Activated CD4-positive, alpha-beta T cell treated with anti-CD3 and anti-CD28 coated beads, Interleukin-2, amount 50 U/mL, for 48 hours (primary cell): ENCODE results near the gene SPINK13.
"Not testable (repeated sequence)": the region's sequence is repeated elsewhere in the genome, so short reads cannot be mapped to it uniquely, and the experiment has no call there.

Experiments used
- DNase-seq, 2 experiments: peaks; one replicate each; pipeline ENCODE4 v3.0.0-alpha.2; 2020

SPINK13 gene, protein sequence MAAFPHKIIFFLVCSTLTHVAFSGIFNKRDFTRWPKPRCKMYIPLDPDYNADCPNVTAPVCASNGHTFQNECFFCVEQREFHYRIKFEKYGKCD

GRCh38 chr5:148268566-148268965 is at the start of gene SPINK13:
TSS of gene SPINK13 (plus strand) at chr5:148268794. CDS start at chr5:148270073, 1,279 bp downstream.
- no peak for DNase-seq

GRCh38 chr5:148221508-148221907 is 47.1 kb upstream of the SPINK13 start:
- no peak for DNase-seq

- no peak for DNase-seq
Observed at GRCh38 chr5:148224117-148224742, 44.4 kb upstream of the SPINK13 start.

DNA sequence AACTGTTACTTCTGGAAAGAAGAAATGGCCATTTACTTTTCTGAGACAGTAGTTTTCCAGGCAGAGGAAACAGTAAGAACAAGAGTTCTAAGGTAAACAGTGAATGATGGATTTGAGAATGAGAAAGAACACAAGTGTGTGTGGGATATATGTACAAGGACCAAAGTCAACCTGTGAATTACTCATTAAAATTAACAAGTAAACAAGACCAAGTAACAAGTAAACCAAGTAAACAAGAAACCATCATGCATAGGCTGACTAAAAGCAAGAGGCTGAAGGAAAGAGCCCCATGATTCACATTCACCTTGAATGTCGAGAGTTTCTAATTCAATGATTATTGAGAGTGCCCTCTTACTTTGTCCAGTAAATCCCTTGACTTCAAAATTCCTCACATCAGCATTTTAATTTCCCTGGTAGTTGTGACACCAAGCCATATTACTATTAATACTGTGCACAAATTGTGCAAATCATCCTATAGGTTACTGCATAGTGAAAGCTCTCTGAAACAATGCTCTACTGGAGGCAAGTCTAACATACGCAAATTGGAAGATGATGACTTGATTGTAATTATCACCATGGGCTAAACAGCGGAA is 40.1 kb upstream of the SPINK13 start:
- DNase-seq, result no peak

GRCh38 chr5:148229840-148230239 is 38.8 kb upstream of the SPINK13 start:
- DNase-seq, result no peak

DNA sequence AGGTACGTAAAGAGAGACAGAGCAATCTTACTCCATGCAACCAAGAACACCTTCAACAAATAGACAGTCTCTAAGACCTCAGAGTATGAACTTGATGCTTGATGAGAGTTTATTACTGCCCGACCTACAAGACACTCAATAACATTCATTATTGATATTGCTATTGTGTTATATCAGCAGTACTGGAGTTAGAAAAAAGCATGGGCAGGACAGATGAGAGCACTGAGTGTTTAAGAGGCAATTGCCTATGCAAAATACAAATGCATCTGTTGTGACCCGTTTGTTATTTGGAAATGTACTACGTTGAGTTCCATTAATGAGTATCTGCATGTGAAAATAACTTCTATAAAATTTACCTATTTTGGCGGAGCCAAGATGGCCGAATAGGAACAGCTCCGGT is 38.4 kb upstream of the SPINK13 start:
- no peak for DNase-seq

DNA sequence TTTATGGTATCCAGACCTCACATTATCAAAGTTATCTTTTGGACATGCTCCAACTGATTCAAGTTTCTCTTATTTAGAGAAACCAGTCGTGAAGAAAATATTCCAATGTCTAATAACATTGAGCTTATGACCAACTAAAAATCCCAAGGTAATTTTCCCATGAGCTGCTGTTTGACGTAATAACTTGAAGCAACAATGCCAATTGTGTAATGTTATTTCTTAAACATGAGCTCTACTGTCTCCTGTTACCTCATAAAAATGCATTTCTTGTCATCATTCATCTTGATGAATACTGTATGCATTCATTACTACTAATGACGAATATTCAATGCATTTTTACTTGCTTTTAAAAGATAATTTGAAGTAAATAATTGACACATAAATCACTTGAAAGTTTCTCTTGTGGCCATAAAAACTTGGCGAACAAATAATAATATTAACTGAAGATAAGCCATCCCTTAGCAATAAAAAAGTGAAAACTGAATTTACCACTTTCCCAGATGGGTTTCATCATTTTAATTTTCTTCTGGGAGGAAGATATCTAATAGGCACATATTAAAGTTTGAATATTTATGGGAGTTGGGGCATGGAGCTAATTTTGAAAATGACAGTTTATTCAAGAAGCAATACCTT is 30.7 kb upstream of the SPINK13 start:
- DNase-seq, result no peak

DNA sequence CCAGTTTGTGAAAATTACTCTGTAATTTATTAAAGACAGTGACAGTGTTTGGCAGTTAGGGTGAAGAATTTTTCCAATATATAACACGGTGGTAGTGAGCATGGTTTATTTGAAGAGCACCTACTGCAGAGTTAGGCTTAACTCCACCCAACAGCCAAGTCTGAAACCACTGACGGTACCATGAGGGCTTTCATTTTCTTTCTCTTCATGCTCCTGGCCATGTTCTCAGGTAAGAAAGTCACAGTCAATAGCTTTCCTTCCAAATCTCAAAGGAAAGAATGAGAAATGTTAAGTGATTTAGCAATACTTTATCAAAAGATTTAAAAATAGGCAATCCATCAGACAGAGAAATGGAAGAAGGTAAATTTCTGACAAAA is 30.2 kb upstream of the SPINK13 start, which contains the start of gene MARCOL:
Gene MARCOL (plus strand): TSS at position 108 of the 377 bp plus-strand sequence. CDS start 73 bp downstream, at position 181.
- DNase-seq, result no peak

GRCh38 chr5:148248894-148249293 is 19.7 kb upstream of the SPINK13 start:
- DNase-seq, result no peak

GRCh38 chr5:148255456-148255855 is 13.1 kb upstream of the SPINK13 start:
- no peak for DNase-seq

GRCh38 chr5:148259288-148259687 is 9.3 kb upstream of the SPINK13 start:
- no peak for DNase-seq

DNA sequence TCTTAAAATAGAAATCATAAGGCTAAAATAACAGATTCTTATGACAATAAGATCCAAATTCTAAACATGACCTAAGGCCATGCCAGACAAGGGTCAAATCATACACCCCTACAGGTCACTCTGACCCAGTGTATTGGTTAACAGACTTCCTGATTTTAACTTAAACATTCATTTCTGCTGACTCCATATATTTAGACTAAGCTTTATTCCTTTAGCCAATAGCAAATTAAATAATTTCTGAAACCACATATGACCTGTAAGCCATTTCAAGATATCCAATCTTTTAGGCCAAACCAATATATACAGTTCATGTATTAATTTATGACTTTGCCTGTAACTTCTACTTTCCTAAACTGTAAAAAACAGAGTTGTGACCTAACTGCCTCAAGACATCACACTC is 7.4 kb upstream of the SPINK13 start:
- no peak for DNase-seq

DNA sequence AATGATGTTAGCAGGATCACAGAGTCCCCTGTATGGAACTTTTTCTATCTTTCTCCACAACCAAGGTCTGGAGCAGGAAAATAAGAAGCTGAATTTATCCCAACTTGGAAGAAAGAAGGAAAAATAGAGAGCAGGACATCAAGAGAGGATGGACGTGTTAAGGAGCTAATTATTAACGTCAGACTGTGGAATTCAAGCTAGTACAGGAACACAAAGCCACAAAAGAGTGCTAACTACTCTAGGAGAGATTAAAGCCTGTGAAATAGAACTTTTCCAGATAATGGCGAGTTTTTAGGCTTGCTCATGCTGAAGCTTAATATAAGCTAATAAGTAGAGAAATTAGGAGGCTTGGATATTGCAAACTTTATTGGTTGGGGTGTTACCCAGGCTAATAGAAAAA is 632 bp upstream of the SPINK13 start:
- DNase-seq, result no peak

GRCh38 chr5:148275129-148275528 is 6.5 kb downstream of the SPINK13 start:
- DNase-seq, result not testable (repeated sequence)

GRCh38 chr5:148280893-148281292 is 12.3 kb downstream of the SPINK13 start:
- DNase-seq, result not testable (repeated sequence)

- DNase-seq, result not testable (repeated sequence)
Observed at GRCh38 chr5:148281336-148281735, 12.7 kb downstream of the SPINK13 start.

DNA sequence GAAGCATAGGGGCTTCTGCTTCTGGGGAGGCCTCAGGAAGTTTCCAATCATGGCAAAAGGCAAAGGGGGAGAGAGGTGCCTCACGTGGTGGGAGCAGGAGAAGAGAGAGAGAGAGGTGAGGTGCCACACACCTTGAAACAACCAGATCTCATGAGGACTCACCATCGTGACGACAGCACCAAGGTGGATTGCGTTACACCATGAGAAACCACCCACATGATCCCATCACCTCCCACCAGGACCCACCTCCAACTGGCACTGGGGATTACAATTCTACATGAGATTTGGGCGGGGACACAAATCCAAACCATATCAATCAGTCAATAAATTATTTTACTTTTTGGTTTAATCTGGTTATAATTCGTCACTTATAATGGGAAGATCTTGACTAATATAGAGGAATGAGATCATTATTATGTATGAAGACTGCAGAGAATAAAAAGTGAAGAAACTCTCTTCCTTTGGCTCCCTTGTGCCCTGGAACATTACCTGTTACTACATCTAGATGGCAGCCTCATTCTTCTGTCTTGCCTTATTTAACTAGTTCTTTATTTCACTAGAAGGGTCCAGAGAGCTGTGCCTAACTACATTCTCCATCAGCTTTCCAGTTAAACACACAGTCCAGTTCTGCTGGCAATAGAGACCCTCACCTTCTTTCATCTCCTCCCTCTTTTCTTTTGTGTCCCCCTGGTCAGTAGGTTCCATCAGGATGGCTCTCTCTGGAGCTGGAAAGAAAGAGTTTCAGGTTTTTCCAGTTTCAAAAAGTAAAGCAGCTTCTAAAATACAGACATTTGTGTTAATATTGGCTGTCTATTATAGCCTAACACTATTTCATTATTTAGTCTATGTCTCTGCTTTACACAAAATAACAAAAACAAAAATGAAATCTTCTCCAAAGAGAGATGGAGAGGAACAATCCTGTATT is 21.9 kb downstream of the SPINK13 start:
- no peak for DNase-seq

- DNase-seq, result no peak
Observed at GRCh38 chr5:148297731-148298130, 29.1 kb downstream of the SPINK13 start.

DNA sequence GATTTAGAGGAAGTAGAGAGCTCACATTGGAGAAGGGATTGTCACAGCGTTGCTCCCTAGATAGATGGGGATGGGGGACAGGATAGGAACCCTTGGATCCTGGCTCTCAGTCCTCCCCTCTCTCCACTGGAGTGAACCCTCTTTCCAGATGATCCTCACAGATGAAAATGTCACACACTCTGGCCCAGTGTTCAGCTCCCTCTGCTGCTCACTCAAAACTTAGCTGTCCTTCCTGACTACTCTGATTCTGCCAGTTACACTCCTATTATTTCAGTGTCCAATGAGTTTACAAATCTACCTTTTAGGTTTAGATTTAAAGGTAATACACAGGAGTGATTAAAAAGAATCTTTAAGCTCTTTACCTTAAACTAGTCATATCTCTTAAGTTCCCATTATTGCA is 37.9 kb downstream of the SPINK13 start:
- no peak for DNase-seq

DNA sequence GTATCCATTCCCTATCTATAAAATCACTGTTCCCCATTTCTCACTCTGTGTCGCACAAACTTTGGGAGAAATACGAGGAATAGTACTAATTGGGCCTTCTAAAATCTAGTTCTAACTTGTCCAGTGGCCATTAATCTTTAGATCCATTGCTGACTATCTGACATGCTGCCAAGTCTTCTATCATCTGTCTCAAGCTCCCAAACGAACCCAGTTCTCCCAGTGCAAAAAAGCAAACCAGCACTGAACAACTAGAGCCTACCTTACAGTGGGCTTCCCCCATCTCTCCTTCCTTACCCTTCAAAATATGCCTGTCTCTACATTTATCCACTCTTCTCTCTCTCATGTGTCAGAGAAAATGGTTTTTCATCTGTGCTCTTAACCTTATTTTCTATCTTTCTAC is 40.4 kb downstream of the SPINK13 start:
- DNase-seq, result no peak

GRCh38 chr5:148309746-148310145 is 41.2 kb downstream of the SPINK13 start:
- DNase-seq, result no peak

- no peak for DNase-seq
Observed at GRCh38 chr5:148311484-148311883, 42.9 kb downstream of the SPINK13 start.

GRCh38 chr5:148312153-148312552 is 43.6 kb downstream of the SPINK13 start, which contains the start of gene SPINK7:
TSS of gene SPINK7 (plus strand) at chr5:148312423. CDS start at chr5:148312484, 61 bp downstream.
- no peak for DNase-seq
